Upper lobe of right lung (tissue), 1 donor: Measurements from ENCODE around the gene KLHL17. TPM values are rescaled to one million over a fixed set of nuclear protein-coding genes. Genes with fewer than 3 reads are reported as not detected.

Source experiments
- ATAC-seq: fragments of 200-7000 bp; cut with Tn5 transposase; one replicate; pipeline ENCODE4 v1.9.1; 2020; ENCODE audit warnings: mild to moderate bottlenecking, moderate library complexity
- DNase-seq: peaks from one replicate; pipeline ENCODE4 v3.0.0-alpha.2; 2020
- H3K27ac ChIP-seq: fragments of 200-600 bp; one replicate; pipeline ENCODE4 v1.8.0; 2022
- H3K27me3 ChIP-seq: fragments of 200-600 bp; one replicate; pipeline ENCODE4 v1.8.0; 2022; ENCODE audit warnings: mild to moderate bottlenecking
- H3K36me3 ChIP-seq: fragments of 200-600 bp; one replicate; pipeline ENCODE4 v1.8.0; 2022
- H3K4me1 ChIP-seq: fragments of 200-600 bp; one replicate; pipeline ENCODE4 v1.8.0; 2022
- H3K4me3 ChIP-seq: fragments of 200-600 bp; one replicate; pipeline ENCODE4 v1.8.0; 2022; ENCODE audit warnings: mild to moderate bottlenecking
- H3K9me3 ChIP-seq: fragments of 200-600 bp; one replicate; pipeline ENCODE4 v1.8.0; 2022
- intact Hi-C: fragments of 100-400 bp; cut with DNase I; formaldehyde crosslinking; loops from one replicate; pipeline ENCODE4 v1.11.0; 2022
- total RNA-seq: library from RNA; stranded (reverse); fragmentation: NEBNext Ultra II Directional; extraction: Animal tissue kit (Norgen Biotek cat#: 25700); gene quantifications from one replicate; pipeline ENCODE4 v1.2.1, GENCODE V29; 2021
- TF ChIP-seq, protein P1 (sequence below): fragments of 200-600 bp; IDR thresholded peaks from one replicate; pipeline ENCODE4 v1.8.0; 2022; ENCODE audit warnings: antibody characterized with exemption
- donor health status: DM: no; HTN: yes; CAD: no; lungs with severe emphysema.

The KLHL17 gene
- total RNA-seq, 1 donor from 2014 or later = 17.0 TPM

DNA sequence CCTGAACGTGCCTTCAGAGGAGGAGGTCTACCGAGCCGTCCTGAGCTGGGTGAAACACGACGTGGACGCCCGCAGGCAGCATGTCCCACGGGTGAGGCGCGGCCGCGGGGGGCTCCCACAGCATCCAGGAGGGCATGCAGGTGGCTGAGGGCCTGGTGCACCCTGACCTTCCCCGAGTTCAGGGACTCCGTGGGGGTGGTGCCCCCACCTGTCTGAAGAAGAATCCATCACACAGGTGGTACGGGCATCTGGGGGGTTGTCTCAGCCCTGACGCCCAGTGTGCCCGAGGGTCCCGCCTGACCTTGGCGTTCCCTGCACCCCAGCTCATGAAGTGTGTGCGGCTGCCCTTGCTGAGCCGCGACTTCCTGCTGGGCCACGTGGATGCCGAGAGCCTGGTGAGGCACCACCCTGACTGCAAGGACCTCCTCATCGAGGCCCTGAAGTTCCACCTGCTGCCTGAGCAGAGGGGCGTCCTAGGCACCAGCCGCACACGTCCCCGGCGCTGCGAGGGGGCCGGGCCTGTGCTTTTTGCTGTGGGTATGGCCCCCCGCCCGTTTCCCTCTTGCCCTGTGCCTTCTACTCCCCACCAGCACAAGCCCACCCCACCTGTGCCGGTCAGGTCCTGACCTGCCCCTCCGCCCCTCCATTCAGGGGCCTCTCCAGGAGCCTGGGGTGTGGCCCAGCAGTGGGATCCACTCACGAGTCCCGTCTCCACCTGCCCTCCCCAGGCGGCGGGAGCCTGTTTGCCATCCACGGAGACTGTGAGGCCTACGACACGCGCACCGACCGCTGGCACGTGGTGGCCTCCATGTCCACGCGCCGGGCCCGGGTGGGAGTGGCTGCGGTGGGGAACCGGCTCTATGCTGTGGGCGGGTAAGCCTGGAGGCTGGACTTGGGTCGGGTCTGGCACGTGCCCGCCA lies 2.3 kb downstream of the KLHL17 start:
- H3K27ac ChIP-seq = no peak overlapping the region
- H3K27me3 ChIP-seq = no peaks in the 10 kb centered on the region
- H3K36me3 ChIP-seq = no peaks in the 10 kb centered on the region
- DNase-seq = no peak
- intact Hi-C loops = loop anchor here (10.0 kb wide), 1 partner anchor 58 kb away; no protein-coding TSS in a partner anchor
- no peak overlapping the region for H3K4me3 ChIP-seq
- no peak for ATAC-seq
- TF ChIP-seq, protein P1, sequence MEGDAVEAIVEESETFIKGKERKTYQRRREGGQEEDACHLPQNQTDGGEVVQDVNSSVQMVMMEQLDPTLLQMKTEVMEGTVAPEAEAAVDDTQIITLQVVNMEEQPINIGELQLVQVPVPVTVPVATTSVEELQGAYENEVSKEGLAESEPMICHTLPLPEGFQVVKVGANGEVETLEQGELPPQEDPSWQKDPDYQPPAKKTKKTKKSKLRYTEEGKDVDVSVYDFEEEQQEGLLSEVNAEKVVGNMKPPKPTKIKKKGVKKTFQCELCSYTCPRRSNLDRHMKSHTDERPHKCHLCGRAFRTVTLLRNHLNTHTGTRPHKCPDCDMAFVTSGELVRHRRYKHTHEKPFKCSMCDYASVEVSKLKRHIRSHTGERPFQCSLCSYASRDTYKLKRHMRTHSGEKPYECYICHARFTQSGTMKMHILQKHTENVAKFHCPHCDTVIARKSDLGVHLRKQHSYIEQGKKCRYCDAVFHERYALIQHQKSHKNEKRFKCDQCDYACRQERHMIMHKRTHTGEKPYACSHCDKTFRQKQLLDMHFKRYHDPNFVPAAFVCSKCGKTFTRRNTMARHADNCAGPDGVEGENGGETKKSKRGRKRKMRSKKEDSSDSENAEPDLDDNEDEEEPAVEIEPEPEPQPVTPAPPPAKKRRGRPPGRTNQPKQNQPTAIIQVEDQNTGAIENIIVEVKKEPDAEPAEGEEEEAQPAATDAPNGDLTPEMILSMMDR = no peak
- H3K9me3 ChIP-seq = no peaks in the 10 kb centered on the region
- peaks cover 28% of the 10 kb centered on the region for H3K4me1 ChIP-seq

DNA sequence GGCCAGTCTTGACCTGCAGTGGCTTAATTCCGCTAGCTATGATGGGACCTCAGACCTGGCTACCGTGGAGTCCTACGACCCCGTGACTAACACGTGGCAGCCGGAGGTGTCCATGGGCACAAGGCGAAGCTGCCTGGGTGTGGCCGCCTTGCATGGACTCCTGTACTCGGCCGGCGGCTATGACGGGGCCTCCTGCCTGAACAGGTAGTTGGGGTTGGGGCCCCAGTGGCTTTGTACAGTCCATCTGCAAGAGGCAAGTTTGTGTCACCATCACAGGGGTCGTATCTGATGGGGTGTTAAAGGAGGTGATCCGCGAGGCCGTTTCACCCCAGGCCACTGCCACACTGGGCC lies 2.9 kb downstream of the KLHL17 start:
- H3K4me1 ChIP-seq = peaks cover 23% of the 10 kb centered on the region
- intact Hi-C loops = loop anchor here (10.0 kb wide), 1 partner anchor 58 kb away; no protein-coding TSS in a partner anchor
- H3K27me3 ChIP-seq = no peaks in the 10 kb centered on the region
- ATAC-seq = no peak
- no peaks in the 10 kb centered on the region for H3K36me3 ChIP-seq
- TF ChIP-seq, protein P1 = no peak
- no peaks in the 10 kb centered on the region for H3K9me3 ChIP-seq
- no peak for DNase-seq
- H3K4me3 ChIP-seq = no peak overlapping the region
- no peak overlapping the region for H3K27ac ChIP-seq

DNA sequence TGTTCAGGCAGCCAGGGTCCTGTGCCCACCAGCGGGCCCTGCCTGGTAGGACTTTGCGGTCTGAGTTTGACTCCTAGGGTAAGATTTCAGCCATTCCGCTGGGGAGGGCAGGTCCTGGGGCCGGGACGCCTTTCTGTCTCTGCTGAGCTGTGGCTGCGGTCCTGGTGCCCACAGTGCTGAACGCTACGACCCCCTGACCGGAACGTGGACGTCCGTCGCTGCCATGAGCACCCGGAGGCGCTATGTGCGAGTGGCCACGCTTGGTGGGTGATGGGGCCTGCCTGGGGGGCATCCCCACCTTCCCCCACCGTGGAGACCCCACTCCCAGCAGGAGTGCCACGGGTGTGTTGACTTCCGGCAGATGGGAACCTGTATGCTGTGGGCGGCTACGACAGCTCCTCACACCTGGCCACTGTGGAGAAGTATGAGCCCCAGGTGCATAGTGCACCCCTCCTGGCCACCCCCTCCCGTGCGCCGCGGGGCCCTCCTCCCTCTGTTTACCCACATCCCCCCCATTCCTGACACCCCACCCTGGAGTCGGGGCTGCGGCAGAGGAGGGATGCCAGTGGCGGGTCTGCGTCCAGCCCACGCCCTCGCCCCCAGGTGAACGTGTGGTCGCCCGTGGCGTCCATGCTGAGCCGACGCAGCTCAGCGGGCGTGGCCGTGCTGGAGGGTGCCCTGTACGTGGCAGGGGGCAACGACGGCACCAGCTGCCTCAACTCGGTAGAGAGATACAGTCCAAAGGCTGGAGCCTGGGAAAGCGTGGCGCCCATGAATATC lies 3.6 kb downstream of the KLHL17 start:
- intact Hi-C loops = loop anchor here (10.0 kb wide), 1 partner anchor 59 kb away; no protein-coding TSS in a partner anchor
- peaks cover 20% of the 10 kb centered on the region for H3K4me1 ChIP-seq
- H3K27me3 ChIP-seq = no peaks in the 10 kb centered on the region
- no peak overlapping the region for H3K4me3 ChIP-seq
- ATAC-seq (no peak), DNase-seq (no peak)
- TF ChIP-seq, protein P1 = no peak
- no peaks in the 10 kb centered on the region for H3K9me3 ChIP-seq
- H3K27ac ChIP-seq = no peak overlapping the region
- H3K36me3 ChIP-seq = no peaks in the 10 kb centered on the region

DNA sequence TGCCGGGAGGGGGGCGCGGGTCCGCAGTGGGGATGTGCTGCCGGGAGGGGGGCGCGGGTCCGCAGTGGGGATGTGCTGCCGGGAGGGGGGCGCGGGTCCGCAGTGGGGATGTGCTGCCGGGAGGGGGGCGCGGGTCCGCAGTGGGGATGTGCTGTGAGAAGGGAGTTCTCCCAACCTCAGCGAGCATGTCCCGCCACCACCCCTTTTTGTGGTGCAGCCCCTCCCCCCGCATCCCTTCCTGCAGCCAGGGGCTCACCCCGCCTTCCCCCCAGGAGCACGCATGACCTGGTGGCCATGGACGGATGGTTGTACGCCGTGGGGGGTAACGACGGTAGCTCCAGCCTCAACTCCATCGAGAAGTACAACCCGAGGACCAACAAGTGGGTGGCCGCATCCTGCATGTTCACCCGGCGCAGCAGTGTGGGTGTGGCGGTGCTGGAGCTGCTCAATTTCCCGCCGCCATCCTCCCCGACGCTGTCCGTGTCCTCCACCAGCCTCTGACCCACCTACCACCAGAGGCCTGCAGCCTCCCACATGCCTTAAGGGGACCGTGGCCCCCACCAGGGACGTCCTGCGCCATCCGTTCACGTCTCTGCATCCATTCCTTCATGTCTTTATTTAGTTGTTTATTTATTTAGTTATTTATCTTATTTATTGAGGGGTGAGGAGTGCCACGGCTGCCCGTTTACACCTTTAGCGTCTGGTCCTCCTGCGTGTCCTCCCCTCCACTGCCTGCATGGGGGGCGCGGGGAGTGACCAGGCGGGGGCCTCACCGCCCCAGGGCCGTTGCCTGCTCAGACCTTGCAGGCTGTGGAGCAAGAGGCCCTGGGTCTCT lies 4.5 kb downstream of the KLHL17 start:
- H3K4me3 ChIP-seq = no peak overlapping the region
- no peaks in the 10 kb centered on the region for H3K9me3 ChIP-seq
- DNase-seq (no peak), ATAC-seq (no peak)
- H3K4me1 ChIP-seq = peaks cover 17% of the 10 kb centered on the region
- TF ChIP-seq, protein P1 = no peak
- H3K27ac ChIP-seq = no peak overlapping the region
- H3K36me3 ChIP-seq = no peaks in the 10 kb centered on the region
- intact Hi-C loops = loop anchor here (10.0 kb wide), 1 partner anchor 60 kb away; no protein-coding TSS in a partner anchor
- no peaks in the 10 kb centered on the region for H3K27me3 ChIP-seq

DNA sequence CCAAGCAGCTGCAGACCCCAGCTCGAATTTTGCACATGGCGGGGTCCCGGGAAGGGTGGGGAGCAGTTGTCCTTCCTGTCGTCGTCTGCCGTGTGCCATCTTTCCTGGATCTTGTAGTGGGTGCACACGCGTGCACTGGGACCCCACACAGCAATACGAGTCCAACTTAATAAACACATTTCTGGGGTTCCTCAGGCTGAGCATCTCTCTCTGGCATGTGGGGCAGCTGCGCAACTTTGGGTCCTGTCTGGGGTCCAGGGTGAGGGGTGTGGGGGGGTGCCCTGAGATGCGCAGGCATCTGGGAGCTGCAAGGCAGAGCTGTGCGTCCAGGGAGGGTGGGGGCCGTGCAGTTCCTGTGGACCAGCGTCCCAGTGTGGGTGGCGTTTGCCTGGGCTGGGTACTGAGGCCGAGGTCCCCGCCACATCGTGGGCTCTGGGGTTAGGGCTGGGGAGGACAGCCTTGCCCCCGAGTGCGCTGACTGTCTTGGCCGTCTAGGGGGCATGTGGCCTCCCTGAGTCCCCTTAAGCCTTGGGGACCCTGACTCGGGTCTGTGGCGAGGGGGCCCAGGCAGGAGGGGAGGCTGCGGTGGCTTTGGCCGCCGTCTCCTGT lies 5.2 kb downstream of the KLHL17 start:
- DNase-seq = no peak
- TF ChIP-seq, protein P1 = no peak
- peaks cover 17% of the 10 kb centered on the region for H3K4me1 ChIP-seq
- H3K36me3 ChIP-seq = no peaks in the 10 kb centered on the region
- ATAC-seq = no peak
- no peaks in the 10 kb centered on the region for H3K9me3 ChIP-seq
- peaks cover 7% of the 10 kb centered on the region for H3K27me3 ChIP-seq
- intact Hi-C loops = loop anchor here (10.0 kb wide), 1 partner anchor 61 kb away; no protein-coding TSS in a partner anchor
- H3K27ac ChIP-seq = no peak overlapping the region
- no peak overlapping the region for H3K4me3 ChIP-seq
